RPMI8226 (cell line): ENCODE measurements around the gene HGS.

Experiments
- DNase-seq: peaks from one replicate; pipeline ENCODE4 v3.0.0-alpha.2; 2015

Gene HGS

DNA sequence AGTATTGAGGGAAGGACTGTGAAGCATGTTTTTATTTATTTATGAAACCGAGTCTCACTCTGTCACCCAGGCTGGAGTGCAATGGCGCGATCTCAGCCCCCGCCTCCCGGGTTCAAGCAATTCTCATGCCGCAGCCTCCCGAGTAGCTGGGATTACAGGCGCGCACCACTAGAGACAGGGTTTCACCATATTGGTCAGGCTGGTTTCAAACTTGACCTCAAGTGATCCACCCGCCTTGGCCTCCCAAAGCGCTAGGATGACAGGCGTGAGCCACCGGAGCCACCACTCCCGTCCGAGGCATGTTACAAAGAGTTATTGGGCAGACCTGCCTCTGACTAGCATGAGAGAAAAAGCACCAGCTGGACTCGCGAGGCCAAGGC is 22.4 kb downstream of the HGS start:
- DNase-seq, result no peak

DNA sequence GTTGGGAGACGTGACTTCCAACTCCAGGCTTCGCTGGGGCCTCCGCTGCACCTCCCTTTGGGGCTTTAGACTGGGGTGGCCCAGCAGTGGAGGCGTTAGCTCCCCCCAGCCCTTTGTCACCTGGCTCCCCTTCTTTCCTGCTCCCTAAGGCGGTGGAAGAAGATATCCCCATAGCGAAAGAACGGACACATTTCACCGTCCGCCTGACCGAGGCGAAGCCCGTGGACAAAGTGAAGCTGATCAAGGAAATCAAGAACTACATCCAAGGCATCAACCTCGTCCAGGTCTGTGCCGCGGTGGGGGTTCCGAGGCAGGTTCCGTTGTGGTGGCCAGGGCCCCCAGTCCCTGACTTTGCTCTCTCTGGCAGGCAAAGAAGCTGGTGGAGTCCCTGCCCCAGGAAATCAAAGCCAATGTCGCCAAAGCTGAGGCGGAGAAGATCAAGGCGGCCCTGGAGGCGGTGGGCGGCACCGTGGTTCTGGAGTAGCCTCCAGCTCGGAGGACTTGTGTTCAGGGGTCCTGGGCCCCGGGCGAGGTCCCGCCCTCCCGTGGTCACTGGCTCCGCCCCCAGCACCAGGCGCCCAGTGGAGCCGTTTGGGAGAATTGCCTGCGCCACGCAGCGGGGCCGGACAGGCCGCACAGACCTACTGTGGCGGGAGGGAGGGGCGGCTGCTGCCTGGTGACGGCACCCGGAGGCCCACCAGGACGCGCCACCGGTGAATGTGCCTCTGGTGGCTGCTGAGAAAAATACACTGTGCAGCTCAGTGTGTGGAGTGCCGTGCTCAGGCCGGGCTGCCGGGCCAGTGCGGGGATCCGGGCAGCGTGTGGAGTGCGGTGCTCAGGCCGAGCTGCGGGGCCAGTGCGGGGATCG is 23.2 kb downstream of the HGS start:
- no peak for DNase-seq

DNA sequence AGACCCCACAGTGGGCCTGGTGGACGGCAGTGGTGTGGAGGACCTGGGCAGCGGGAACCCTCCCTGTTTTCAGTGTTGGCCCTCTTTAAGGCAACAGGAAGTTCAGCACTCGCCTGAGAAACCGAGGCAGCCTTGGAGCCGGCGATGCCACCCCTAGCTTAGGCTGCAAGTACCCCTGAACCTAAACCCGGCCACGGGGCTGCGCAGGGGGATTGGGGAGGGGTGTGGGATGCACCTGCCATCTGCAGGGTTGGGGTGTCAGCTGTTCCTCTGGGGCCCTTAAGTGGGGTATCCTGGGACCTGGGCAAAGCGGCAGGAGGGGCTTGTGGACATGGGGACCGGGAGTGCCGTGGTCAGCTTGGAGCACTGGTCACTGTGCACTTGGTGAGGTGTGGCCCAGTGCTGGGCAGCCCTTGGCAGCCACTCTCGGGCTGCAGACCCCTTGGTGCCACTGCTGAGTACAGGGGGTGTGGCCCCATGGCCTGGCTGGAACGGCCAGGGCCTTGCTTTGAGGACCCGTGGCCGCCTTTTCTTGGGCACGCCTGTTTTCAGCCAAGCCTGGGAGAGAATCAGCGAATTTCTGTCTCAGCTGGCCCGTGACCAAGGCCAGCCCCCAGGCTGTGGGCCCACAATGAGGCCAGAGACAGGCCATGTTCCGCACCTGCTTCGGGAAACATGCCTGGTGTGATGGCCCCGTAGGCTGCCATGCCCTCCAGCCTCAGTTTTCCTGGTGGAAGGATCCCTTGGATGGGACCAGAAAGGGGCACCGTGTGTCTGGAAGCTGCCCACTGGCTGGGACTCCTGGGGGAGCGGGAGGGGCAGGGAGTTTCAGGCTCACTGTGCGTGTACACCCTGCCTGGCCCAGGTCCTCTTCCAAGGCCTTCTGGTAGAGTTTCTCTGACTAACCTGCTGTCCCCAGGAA is 24.2 kb downstream of the HGS start:
- DNase-seq, result no peak

DNA sequence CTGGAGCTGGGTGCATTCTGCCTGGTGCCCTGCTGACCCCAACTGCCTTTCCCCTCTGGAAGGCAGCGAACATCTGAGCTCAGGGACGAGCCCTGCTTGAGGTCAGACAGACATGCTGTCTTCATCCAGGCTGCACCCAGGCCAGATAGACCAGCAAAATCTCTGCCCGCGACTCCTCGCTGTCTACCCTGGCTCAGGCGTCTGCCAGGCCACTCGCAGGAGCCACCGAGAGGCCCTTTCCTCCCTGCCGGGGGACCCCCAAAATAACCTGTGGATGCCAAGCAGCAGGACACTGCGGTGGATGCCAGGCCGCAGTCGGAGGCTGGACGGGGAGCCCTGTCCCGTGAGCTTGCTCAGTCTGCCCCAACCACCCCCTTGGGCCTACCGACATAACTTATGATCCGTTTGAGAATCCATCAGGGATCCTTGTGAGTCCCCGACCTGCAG is 25.0 kb downstream of the HGS start:
- no peak for DNase-seq

DNA sequence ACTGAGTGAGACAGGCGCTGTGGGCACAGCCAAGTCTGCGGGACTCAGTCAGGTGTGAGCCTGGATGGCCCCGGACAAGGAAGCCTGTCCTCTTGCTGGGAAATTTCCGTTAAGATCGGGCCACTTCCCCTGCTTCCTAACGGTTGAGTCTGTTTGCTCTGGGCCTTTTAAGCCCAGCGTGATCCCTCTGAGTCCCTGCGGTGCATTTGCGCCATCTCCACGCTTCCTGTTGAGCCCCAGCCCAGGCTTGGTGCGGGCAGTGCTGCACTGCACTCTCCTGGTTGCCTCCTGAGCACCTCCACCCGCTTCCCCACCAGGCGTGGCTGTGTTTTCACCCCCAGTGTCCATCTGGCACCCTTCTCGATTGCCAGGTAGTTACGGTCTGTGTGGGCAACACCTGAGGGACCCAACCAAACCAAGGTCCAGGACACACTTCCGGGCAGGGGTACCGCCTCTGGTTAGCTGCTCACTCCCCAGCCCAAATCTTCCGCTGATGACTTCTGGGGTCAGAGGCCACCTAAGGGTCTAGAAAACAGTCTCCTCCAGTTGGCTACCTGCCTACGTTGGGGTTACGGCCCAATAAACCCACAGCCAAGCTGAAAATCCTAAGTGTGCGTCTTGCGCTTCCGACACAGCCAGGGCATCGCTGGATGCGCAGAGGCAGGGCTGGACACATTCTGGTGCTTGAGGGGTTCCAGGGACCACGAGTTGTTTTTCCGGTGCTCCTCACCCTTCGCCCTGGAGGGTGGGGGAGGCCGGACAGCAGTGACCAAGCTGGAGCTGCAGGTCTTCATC is 26.9 kb downstream of the HGS start:
- peak; percentile 73 for DNase-seq

DNA sequence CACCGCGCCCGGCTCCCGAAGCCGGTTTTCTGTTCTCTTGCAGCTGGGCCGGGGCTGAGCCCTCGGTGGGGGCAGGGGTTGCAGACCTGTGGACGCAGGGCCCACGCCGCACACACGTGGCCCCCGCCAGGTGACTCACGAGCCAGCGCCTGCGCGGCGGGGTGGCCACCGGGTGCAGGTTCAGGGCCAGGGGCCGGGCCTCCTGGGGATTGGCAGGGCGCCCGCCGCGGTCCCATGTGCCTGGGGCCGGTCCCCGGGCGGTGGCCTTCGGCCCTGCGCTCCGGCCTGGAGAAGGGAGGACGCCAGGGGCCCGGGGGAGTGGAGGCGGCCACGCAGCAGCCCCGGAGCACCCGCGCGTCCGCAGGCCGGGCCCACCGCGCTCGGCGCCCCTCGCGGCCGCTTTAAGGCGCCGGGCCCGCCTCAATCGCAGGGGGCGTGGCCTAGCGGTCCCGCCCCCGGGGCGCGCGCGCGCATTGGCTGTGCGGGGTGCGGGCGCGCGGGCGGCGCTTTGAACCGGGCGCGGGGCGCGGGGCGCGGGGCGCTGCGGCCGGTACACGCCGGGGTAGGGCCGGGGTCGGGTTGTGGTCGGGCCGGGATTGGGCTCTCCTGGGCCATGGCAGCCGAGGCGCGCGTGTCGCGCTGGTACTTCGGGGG is 28.1 kb downstream of the HGS start, which contains the start of gene SLC25A10:
TSS of gene SLC25A10 (plus strand) at position 471 of the 654 bp plus-strand sequence. CDS start at position 614, 143 bp downstream.
- DNase-seq, result peak; percentile 98

DNA sequence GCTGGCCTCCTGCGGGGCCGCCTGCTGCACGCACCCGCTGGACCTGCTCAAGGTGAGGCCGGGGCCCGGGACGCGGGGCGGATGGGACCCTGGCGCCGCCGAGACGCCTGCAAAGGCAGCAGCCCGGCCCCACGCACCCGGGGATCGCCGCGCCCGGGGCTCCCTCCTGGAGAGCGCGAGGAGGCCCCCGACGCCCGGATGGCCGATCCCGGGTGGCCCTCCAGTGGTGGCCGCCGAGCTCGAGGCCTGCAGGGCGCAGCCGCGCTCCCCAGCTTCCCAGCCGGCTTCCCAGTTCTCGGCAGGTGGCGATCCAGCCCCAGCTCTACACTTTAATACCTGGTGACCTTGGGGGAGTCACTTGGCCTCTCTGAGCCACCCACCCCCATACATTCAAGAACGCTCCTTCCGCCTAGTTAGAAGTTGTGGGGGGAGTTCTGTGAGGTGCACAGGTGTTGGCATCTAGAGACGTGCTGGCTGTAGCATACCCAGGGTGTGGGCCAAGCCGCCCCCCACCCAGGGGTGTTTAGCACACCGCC is 28.7 kb downstream of the HGS start:
- peak; percentile 67 for DNase-seq

DNA sequence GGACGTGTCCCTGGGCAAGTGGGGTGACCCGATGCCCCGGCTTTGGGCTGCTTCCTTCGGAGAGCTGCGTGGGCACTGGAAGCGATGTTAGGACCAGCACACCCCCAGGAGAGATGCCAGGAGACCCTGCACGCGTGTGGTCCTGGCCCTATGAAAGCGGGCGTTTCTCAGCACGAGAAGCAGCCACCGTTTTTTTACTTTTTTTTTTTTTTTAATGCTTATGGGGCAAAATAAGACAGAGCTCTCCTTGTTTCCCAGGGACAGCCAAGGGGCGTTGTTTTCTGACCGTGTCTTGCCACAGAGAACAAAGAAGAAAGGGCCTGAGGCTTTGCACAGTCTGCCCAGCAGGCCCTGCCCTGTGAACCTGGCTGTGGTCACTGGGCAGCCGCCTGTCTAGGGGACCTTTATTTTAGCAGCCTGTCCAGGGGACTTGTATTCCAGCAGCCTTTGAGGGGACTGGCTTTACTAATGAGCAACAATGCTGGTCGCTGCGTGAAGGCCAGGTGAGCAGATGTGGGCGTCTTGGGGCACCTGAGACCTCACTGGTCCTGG is 29.3 kb downstream of the HGS start:
- peak; percentile 35 for DNase-seq

DNA sequence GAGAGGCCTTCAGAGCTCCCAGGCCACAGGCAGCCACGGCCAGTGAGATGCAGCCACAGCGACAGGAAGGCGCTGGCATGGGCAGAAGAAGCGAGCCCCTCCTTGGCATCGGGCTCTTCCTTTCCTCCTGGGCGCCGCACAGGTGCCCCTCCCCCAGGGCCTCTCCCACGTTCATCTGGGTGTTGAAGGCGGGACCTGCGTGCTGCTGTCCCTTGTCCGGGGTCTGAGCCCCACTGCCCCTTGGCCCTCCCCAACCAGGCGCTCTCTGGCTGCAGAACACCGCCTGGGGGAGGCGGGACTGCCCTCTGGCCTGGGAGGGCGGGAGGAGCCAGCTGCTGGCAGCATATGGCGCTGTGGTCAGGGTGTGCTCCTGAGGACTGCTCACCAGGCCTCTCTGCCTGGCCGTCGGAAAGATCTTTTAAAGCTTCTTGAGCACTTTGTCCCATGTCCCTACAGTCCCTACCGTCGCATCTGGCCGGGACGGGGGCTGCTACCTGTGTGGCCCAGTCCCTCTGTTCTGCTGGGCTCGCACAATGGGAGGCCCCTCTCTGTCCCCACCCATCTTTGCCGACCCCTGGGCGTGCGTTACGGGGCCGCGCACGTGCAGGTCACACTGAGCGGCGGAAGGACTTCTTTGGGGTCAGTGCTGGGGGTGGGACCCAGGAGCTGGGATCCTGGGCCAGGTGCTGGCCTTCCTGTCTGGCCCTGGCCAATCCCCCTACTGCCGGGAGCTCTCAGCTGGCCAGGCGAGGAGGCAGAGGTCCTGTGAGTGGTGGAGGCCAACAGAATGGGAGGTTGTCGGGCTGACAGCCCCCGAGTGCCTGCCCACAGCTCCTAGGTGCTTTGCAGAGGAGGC is 30.0 kb downstream of the HGS start:
- DNase-seq, result peak; percentile 62

DNA sequence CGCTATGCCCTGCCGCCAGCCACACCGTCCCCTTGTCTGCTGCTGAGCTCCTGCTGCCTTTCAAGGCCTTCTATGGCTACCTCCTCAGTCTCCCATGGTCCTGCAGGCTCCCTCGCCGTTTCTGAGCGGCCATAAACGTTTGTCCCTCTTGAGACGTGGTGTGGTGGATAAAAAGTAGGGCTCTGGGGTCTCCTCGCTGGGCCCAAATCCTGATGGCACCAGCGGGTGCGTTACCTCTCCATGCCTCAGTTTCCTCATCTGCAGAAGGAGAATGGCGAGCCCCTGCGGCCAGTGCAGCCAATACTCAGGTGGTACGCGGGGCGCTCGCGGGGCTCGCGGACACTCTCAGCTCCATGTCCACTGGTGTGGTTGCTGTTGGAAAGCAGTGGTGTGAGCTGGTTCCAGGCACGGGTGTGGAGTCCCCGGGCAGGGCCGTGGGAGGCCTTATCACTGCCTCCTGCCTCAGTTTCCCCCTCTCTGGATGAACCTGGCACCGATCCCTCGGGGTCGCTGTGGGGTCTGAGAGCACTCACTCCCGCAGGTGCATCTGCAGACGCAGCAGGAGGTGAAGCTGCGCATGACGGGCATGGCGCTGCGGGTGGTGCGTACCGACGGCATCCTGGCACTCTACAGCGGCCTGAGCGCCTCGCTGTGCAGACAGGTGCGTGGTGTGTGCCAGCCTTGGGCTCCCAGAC is 30.7 kb downstream of the HGS start:
- no peak for DNase-seq

DNA sequence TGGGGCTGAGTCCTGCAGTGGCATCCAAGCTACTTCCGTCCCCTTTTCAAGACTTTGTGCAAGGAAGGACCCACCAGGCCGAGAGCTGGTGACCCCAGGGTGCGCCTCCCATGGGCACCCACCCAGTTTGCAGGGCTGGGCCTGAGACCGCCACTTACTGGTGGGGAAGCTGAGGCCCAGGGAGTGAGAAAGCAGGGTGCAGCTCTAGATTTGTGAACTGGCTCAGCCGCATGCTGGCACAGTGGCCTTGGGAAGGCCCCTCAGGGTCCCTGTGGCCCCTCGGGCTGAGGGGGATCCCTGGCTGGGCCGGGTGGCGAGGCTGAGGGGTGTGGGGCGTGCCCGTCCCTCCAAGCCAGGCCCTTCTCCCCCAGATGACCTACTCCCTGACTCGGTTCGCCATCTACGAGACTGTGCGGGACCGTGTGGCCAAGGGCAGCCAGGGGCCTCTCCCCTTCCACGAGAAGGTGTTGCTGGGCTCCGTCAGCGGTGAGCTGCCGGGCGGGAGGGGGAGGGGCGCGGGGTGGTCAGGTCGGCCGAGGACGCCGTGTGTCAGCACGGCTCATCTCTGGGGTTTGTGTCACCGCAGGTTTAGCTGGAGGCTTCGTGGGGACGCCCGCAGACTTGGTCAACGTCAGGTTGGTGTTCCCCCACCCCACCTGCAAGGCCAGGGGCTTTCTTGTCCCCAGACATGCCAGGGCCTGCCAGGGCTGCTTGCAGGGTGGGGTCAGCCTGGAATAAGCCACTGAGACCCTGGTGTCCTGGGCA is 31.5 kb downstream of the HGS start:
- no peak for DNase-seq

DNA sequence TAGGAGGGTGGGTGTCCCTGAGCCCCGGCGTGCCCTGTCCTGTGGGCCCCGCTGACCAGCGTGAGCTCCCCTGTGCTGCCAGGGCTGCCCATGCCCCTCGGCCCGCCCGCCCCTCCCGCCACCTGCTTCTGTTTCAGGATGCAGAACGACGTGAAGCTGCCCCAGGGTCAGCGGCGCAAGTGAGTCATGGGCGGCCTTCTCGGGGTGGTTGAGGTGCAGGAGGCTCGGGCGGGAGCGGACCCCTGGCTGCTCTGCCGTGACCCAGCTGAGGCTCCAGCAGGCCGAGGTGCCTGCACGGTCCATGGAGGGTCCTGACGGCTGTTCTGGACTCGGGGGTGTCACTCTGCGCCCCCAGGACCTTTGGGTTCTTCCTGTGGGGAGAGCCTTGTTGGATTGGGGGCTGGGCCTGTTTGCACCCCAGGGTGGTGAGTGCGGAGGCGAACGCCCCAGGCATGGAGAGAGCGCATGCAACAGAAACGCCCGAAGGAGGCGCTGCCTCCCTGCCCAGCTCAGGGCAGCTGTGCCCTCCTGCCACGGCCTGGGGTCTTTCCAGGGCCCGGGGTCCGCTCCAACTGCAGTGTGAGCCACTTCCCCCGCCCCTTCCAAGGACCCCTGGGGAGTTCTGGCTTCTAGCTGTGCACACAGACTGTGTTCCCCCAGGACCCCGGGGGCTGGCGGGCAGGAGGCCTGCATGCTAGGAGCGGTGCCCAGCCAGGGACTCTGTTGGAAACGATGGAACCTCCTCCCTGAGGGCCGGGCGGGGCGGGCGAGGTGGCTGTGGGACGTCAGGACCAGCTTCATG is 32.3 kb downstream of the HGS start:
- no peak for DNase-seq

DNA sequence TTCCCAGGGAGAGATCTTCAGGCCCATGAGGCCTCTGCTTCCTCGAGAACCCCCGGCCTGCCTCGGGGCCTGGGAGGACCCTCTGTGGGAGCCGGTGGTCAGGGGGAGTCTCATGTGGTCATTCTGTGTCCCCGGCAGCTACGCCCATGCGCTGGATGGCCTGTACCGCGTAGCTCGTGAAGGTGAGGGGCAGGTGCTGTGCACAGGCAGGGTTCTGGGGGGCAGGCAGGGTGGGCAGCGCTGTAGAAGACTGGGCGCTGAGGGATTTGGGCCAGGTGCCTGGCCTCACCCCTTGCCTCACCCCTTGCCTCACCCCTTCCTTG is 32.8 kb downstream of the HGS start:
- DNase-seq, result no peak

DNA sequence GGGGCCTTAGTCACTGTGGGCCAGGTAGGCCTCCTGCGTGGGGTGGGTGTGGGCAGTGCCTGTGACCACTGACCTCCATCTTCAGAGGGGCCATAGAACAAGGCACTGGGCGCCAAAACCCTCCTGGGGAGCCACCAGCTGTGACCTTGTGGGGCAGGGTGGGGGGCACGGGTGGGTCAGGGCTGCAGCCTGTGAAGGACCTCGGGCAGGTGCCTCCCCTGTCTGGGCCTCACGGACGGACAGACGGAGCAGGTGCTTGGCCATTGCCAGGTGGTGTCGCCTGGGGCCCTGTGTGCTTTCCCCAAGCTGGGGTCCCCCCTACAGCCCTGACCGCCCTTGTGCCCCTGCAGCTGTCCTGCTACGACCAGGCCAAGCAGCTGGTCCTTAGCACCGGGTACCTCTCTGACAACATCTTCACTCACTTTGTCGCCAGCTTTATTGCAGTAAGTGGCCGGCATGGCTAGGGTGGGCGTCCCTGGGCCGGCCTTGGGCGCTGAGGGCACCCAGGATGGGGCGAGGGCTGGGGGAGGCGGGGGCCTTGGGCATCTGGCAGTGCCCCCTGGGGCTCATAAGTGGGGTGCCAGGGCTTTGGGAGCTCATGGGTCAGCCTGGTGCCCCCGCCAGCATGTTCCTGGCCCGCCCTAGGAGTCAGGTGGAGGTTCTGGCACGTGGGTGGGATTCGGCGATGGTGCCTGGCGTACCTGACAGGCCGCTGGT is 33.4 kb downstream of the HGS start:
- DNase-seq, result no peak

DNA sequence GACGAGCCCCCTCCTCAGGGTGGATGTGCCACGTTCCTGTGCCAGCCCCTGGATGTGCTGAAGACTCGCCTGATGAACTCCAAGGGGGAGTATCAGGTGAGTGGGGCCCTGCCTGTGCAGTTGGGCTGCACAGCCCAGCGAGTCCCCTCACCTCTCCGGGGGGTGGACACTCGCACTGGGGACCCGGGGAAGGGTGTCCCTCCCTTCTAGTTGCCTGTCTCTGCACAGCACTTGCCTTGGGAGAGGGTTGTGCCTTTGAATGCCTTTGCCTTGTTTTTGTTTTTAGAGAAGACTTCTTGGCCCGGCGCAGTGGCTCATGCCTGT is 33.9 kb downstream of the HGS start:
- DNase-seq, result no peak

DNA sequence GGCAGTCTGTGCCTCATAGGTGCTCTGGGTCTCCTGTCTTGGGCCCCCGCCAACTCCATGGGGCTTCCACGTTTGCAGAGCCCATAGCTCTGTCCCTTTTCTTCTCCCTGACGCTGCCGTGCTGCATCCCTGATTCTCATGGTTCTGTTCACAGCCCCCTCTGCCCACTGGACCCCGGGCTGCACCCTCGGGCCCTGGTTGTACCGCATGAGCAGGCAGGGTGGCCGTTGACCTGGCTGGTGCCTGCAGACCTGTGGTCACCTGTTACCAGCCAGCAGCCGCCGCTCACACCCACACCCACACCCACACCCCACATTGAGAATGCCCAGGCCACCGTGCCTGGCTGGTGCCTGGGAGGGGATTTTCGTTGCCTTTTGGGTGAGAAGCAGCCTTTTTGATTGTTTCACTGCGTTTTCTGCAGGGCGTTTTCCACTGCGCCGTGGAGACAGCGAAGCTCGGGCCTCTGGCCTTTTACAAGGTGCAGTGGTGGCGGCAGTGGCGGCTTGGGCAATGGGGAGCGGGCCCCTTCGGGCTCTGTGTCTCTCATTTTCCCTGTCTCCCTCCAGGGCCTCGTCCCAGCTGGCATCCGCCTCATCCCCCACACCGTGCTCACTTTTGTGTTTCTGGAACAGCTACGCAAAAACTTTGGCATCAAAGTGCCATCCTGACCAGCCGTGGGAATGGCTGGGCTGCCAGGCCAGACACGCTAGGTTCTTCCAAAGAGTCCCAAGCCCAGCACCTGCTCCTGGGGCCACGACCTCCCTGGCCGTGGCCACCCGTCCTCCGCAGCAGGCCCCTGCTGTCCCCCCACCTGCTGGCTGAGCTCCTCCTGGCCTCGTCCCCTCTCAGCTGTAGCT is 35.8 kb downstream of the HGS start:
- DNase-seq, result no peak
